ENCODE data around the gene GLDN.

GLDN gene

GRCh38 chr15:51341366-51342226 is at the start of gene GLDN:
Gene GLDN (plus strand): TSS chr15:51341655. CDS start chr15:51341685, 30 bp downstream.
- peaks cover 3% of the 10 kb centered on the region for H3K4me1 ChIP-seq (ENCODE audit: insufficient read depth, low read length)
- no peaks in the 10 kb centered on the region for H3K36me3 ChIP-seq (ENCODE audit: insufficient read depth, low read length)
- no peak within 1 kb of the TSS for H2AFZ ChIP-seq (ENCODE audit: low read depth, low read length)
- no peaks in the 10 kb centered on the region for H3K9me3 ChIP-seq (ENCODE audit: low read length)
- no peak within 1 kb of the TSS for H3K4me3 ChIP-seq (ENCODE audit: low read length)
- peaks cover 38% of the 10 kb centered on the region for H3K27me3 ChIP-seq (ENCODE audit: insufficient read depth, low read length)

DNA sequence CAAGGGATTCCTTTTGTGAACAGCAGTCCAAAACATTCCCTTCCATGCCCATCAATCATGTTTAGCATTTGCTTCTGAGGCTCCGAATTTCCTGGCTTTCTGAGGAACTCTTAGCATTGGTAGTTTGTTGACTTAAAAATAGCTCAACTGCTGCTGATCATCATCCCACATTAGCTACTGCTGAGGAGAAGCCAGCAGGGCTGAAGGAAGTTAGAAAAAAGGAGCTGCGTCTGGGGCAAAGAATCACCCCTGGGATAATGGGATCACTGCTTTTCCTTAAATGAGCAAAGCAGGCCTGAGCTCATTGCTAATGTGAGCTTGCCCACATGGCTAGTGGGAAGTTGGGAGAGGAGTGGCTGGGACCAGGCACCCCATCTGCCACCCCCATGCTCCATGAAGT is 42.8 kb upstream of the GLDN start:
- Histone ChIP-seq H3K36me3 (ENCODE audit: insufficient read depth, low read length) (no peaks in the 10 kb centered on the region), H3K9me3 (ENCODE audit: low read length) (no peaks in the 10 kb centered on the region), H3K27me3 (ENCODE audit: insufficient read depth, low read length) (no peaks in the 10 kb centered on the region), H3K4me1 (ENCODE audit: insufficient read depth, low read length) (no peaks in the 10 kb centered on the region), H3K4me3 (ENCODE audit: low read length) (no peak overlapping the region), H2AFZ (ENCODE audit: low read depth, low read length) (no peak overlapping the region)

DNA sequence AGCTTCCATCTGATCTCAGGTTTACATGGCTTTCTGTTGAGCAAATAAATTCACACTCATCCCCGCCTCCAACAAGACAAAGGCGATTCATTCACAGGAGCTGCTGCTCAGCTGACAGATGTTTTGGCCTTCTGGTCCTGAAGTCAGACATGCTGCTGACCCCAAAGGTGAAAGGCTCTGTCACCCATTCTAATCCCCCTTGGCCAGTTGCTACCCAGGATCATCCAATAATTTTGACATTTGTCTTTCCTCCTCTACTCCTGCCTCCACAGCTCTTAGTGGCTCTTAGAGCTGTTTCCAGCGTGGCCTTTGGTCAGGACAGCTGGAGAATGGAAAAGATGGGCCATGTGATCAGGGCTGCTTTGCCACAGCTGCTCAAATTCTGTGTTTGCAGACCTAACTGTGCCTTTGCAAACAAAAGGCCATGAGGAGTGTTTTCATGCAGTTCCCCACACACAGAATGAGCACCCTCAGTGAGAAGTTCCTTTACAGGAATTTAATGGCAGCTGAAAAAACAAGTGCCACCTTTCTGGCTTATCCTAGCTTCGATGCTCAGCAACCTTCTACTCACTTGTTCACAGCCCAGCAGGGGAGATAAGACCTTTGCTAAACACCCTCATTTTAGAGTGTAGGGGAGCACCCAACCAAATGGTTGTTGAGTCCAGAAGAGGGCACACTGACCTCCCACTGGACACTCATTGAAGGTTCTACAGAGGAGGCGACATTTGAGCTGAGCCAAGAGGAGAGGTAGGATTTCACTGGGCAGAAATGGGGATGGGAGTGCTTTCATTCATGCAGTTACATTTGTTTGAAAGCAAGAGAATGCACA is 42.1 kb upstream of the GLDN start:
- Histone ChIP-seq H3K9me3 (ENCODE audit: low read length) (no peaks in the 10 kb centered on the region), H3K4me1 (ENCODE audit: insufficient read depth, low read length) (no peaks in the 10 kb centered on the region), H3K27me3 (ENCODE audit: insufficient read depth, low read length) (peaks cover 2% of the 10 kb centered on the region), H3K4me3 (ENCODE audit: low read length) (no peak overlapping the region), H2AFZ (ENCODE audit: low read depth, low read length) (no peak overlapping the region), H3K36me3 (ENCODE audit: insufficient read depth, low read length) (no peaks in the 10 kb centered on the region)

DNA sequence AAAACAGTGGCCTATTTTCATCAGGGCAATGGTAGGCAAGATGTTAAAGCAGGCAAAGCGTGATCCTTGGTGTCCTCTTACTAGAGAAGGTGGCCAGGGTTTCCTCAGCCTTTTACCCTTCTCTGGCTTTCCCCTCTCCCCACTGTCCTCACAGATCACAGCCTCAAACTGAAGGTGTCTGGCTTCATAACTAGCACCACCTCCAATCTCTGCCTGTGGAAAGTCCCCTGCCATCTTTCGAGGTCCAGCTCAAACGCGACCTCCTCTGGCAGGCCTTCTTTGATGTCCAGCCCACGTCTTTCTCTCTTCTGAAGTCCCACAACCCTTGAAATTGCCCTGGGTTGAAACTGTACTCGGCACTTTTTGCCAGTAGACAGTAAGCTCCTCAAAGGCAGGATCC is 39.0 kb upstream of the GLDN start:
- no peaks in the 10 kb centered on the region for H3K36me3 ChIP-seq (ENCODE audit: insufficient read depth, low read length)
- no peaks in the 10 kb centered on the region for H3K9me3 ChIP-seq (ENCODE audit: low read length)
- H3K27me3 ChIP-seq (ENCODE audit: insufficient read depth, low read length): peaks cover 2% of the 10 kb centered on the region
- H3K4me3 ChIP-seq (ENCODE audit: low read length): no peak overlapping the region
- H3K4me1 ChIP-seq (ENCODE audit: insufficient read depth, low read length): no peaks in the 10 kb centered on the region
- no peak overlapping the region for H2AFZ ChIP-seq (ENCODE audit: low read depth, low read length)

DNA sequence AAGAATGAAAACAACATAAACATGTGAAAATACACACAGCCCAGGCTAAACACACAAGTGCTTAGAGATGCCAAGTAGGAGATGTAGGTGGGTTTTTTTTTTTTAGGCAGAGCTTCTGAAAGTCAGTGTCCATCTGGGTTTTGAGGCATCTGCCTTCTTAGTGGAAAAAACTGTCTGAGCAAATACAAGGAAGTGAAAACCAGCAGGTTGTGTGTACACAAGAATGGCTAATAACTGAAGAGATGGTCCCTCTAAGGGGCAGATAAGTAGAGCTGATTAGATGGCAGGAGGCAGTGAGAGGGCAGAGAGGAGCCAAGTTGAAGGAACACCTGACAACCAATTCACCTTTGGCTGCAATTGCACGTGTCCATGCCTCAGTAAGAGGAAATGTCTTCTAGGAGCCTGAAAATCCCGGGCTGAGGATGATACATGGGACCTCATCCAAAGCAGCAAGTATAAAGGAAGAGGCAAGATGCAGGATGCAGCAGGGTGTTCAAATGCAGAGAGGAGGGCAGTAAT is 37.9 kb upstream of the GLDN start:
- no peaks in the 10 kb centered on the region for H3K36me3 ChIP-seq (ENCODE audit: insufficient read depth, low read length)
- H3K4me1 ChIP-seq (ENCODE audit: insufficient read depth, low read length): no peaks in the 10 kb centered on the region
- no peak overlapping the region for H2AFZ ChIP-seq (ENCODE audit: low read depth, low read length)
- H3K27me3 ChIP-seq (ENCODE audit: insufficient read depth, low read length): peaks cover 2% of the 10 kb centered on the region
- H3K4me3 ChIP-seq (ENCODE audit: low read length): no peak overlapping the region
- H3K9me3 ChIP-seq (ENCODE audit: low read length): no peaks in the 10 kb centered on the region

- Histone ChIP-seq H2AFZ (ENCODE audit: low read depth, low read length) (no peak overlapping the region), H3K9me3 (ENCODE audit: low read length) (no peaks in the 10 kb centered on the region), H3K4me3 (ENCODE audit: low read length) (no peak overlapping the region), H3K36me3 (ENCODE audit: insufficient read depth, low read length) (no peaks in the 10 kb centered on the region), H3K4me1 (ENCODE audit: insufficient read depth, low read length) (no peaks in the 10 kb centered on the region), H3K27me3 (ENCODE audit: insufficient read depth, low read length) (peaks cover 2% of the 10 kb centered on the region)
Measured at GRCh38 chr15:51307325-51307724, 34.1 kb upstream of the GLDN start.

GRCh38 chr15:51307811-51308210 is 33.6 kb upstream of the GLDN start:
- Histone ChIP-seq H3K36me3 (ENCODE audit: insufficient read depth, low read length) (no peaks in the 10 kb centered on the region), H3K4me3 (ENCODE audit: low read length) (no peak overlapping the region), H3K4me1 (ENCODE audit: insufficient read depth, low read length) (no peaks in the 10 kb centered on the region), H3K27me3 (ENCODE audit: insufficient read depth, low read length) (peaks cover 2% of the 10 kb centered on the region), H3K9me3 (ENCODE audit: low read length) (no peaks in the 10 kb centered on the region), H2AFZ (ENCODE audit: low read depth, low read length) (no peak overlapping the region)

- H3K36me3 ChIP-seq (ENCODE audit: insufficient read depth, low read length): no peaks in the 10 kb centered on the region
- no peaks in the 10 kb centered on the region for H3K9me3 ChIP-seq (ENCODE audit: low read length)
- H3K27me3 ChIP-seq (ENCODE audit: insufficient read depth, low read length): no peaks in the 10 kb centered on the region
- H3K4me3 ChIP-seq (ENCODE audit: low read length): no peak overlapping the region
- no peak overlapping the region for H2AFZ ChIP-seq (ENCODE audit: low read depth, low read length)
- no peaks in the 10 kb centered on the region for H3K4me1 ChIP-seq (ENCODE audit: insufficient read depth, low read length)
Measured at GRCh38 chr15:51310064-51310463, 31.4 kb upstream of the GLDN start.

- no peak overlapping the region for H3K4me3 ChIP-seq (ENCODE audit: low read length)
- no peaks in the 10 kb centered on the region for H3K27me3 ChIP-seq (ENCODE audit: insufficient read depth, low read length)
- no peaks in the 10 kb centered on the region for H3K4me1 ChIP-seq (ENCODE audit: insufficient read depth, low read length)
- H3K9me3 ChIP-seq (ENCODE audit: low read length): no peaks in the 10 kb centered on the region
- H3K36me3 ChIP-seq (ENCODE audit: insufficient read depth, low read length): no peaks in the 10 kb centered on the region
- no peak overlapping the region for H2AFZ ChIP-seq (ENCODE audit: low read depth, low read length)
Measured at GRCh38 chr15:51311510-51311909, 29.9 kb upstream of the GLDN start.

DNA sequence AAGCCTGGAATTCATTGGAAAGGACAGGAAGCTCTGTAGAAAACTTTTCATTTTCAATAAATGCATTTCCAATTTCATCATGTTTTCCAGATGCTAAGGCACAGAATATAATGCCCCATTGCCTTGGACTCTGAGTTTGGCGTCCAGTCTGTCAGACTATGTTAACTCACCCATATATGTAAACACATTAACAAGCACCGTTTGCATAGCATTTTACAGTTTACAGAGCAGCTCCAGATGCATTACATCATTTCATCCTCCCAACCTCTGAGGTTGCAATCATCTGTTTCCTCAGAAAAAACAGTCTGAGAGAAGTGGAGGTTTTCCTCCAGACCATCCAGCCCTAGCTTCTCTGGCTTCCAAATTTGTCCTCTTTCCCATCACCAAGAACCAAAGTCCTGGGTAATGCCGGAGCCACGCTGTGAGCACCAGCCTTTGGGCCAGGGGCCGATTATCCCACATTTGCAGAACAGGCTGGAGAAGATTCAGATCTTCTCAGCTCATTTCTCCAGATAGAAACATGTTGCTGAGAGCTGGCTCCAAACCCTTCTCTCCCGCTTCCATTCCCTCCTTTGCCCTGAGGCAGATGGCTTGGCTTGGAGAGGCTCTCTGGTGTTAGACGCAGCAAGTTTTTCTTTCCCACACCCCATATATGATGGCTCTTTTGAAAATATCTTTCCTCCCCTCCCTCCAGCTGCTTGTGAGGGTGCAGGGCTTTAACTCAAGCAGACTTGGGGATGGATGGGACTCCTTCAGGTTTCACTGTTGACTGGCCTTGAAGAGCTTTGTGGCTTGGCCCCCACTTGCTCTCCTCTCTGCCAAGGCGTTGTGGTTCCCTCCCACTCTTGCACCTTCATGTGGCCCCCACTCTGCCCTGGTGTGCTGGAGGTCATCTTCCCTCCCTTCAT is 29.0 kb upstream of the GLDN start:
- no peak overlapping the region for H2AFZ ChIP-seq (ENCODE audit: low read depth, low read length)
- no peaks in the 10 kb centered on the region for H3K36me3 ChIP-seq (ENCODE audit: insufficient read depth, low read length)
- H3K9me3 ChIP-seq (ENCODE audit: low read length): no peaks in the 10 kb centered on the region
- H3K4me1 ChIP-seq (ENCODE audit: insufficient read depth, low read length): no peaks in the 10 kb centered on the region
- H3K27me3 ChIP-seq (ENCODE audit: insufficient read depth, low read length): no peaks in the 10 kb centered on the region
- no peak overlapping the region for H3K4me3 ChIP-seq (ENCODE audit: low read length)

DNA sequence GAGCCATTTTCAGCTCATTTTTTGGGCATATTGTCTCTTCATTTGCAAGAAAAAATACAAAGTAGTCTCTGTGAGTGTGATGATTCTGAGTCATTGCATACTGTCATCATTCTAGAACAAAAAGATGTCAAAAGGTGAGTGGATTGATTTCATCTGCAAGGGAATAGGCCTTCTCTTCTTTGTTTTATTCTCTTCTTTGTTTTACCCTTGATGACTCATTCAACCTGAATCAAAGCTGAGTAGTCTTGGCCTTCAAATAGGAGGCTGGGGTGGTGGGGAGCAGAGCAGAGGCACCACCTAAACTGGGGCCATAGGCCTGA is 28.4 kb upstream of the GLDN start:
- no peaks in the 10 kb centered on the region for H3K27me3 ChIP-seq (ENCODE audit: insufficient read depth, low read length)
- no peak overlapping the region for H2AFZ ChIP-seq (ENCODE audit: low read depth, low read length)
- no peak overlapping the region for H3K4me3 ChIP-seq (ENCODE audit: low read length)

DNA sequence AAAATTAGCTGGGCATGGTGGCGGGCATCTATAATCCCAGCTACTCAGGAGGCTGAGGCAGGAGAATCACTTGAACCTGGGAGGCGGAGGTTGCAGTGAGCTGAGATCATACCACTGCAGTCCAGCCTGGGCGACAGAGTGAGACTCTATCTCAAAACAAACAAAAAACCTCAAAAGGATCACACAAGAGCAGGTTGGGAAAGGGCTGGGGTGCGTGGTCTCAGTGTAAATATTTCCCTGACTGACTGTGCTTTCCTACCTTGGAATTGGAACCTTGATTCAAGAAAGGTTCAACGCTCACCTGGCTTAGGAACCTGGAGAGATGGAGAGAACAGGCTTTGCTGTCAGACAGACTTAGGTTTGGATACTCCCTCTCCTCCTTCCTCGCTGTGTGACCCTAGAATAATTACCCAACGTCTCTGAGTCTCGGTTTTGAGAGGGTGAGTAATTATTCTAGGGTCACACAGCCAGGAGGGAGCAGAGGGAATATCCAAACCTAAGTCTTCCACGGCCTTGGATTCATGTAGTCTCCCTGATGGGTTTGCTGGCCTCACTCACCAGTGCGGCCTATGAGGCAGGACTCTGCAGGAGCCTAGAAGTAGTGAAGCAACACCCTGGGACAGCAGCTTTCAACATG is 27.7 kb upstream of the GLDN start:
- Histone ChIP-seq H2AFZ (ENCODE audit: low read depth, low read length) (no peak overlapping the region), H3K9me3 (ENCODE audit: low read length) (no peaks in the 10 kb centered on the region), H3K4me1 (ENCODE audit: insufficient read depth, low read length) (no peaks in the 10 kb centered on the region), H3K36me3 (ENCODE audit: insufficient read depth, low read length) (no peaks in the 10 kb centered on the region), H3K27me3 (ENCODE audit: insufficient read depth, low read length) (no peaks in the 10 kb centered on the region), H3K4me3 (ENCODE audit: low read length) (no peak overlapping the region)

More for the DNA sequence above, 28.4 kb upstream of the GLDN start:
- Histone ChIP-seq H3K36me3 (ENCODE audit: insufficient read depth, low read length) (no peaks in the 10 kb centered on the region), H3K4me1 (ENCODE audit: insufficient read depth, low read length) (no peaks in the 10 kb centered on the region), H3K9me3 (ENCODE audit: low read length) (no peaks in the 10 kb centered on the region)
